Small intestine (tissue), 7 donors: ENCODE measurements around the gene ARHGEF18. TPM values are rescaled to one million over a fixed set of nuclear protein-coding genes. Genes with fewer than 3 reads are reported as not detected.
A peak's percentile ranks its signal among the peaks of the same experiment; 100 is the strongest.

Experiments
- DNase-seq, 2 donors: peaks; one replicate each; pipeline versions ENCODE4 v3.0.0 to v3.0.0-alpha.2; 2013
- FAIRE-seq: peaks from 2 replicates; lab custom pipeline; 2012; peaks lifted over from hg19 to GRCh38; lab: Jason Lieb, UNC
- H3K27ac ChIP-seq, 3 donors: one replicate each; pipeline ENCODE4 v1.5.1; 2013; ENCODE audit warnings: low read length in 2 of 3, mild to moderate bottlenecking in 2 of 3, control low read depth in 1 of 3, inconsistent platforms in 1 of 3, low read depth in 1 of 3, moderate library complexity in 1 of 3
- H3K27me3 ChIP-seq, 3 donors: one replicate each; pipeline ENCODE4 v1.6.1; 2013; ENCODE audit warnings: low read length in 3 of 3, inconsistent platforms in 1 of 3; ENCODE audit not compliant: control insufficient read depth in 3 of 3, insufficient read depth in 3 of 3
- H3K36me3 ChIP-seq, 3 donors: one replicate each; pipeline ENCODE4 v1.6.1; 2013; ENCODE audit warnings: low read length in 3 of 3, inconsistent platforms in 1 of 3, low read depth in 1 of 3, mild to moderate bottlenecking in 1 of 3, moderate library complexity in 1 of 3; ENCODE audit not compliant: control insufficient read depth in 3 of 3, insufficient read depth in 2 of 3
- H3K4me1 ChIP-seq, 3 donors: one replicate each; pipeline ENCODE4 v1.6.1; 2013; ENCODE audit warnings: low read length in 2 of 3, inconsistent platforms in 1 of 3, low read depth in 1 of 3, mild to moderate bottlenecking in 1 of 3, moderate library complexity in 1 of 3; ENCODE audit not compliant: control insufficient read depth in 3 of 3, insufficient read depth in 2 of 3
- H3K4me3 ChIP-seq, 3 donors: one replicate each; pipeline ENCODE4 v1.5.1; 2013; ENCODE audit warnings: low read length in 3 of 3, control low read depth in 1 of 3, inconsistent platforms in 1 of 3, low read depth in 1 of 3, mild to moderate bottlenecking in 1 of 3, moderate library complexity in 1 of 3
- H3K9me3 ChIP-seq, 2 donors: one replicate each; pipeline ENCODE4 v1.6.1; 2013; ENCODE audit warnings: low read depth in 1 of 2, low read length in 1 of 2; ENCODE audit not compliant: control insufficient read depth in 2 of 2, insufficient read depth in 1 of 2
- WGBS, 3 donors: extraction: QIAGEN DNeasy Blood & Tissue Kit; methylation state at CpG; one replicate each; pipeline ENCODE4 v1.1.7; 2013; 5-methylcytosine and 5-hydroxymethylcytosine counted together
- polyA plus RNA-seq, 4 donors: library from polyadenylated mRNA; stranded (reverse) in 3 of 4; unstranded in 1 of 4; fragments of 200-250 nt in 3 of 4; fragments of 120-200 nt in 1 of 4; gene quantifications; one replicate each; pipeline versions ENCODE4 v1.2.1 to v1.2.3, GENCODE V29; 2013
- donor health status: healthy with polysubstance abuse.
- donor health status: control.
- donor health status: control.
- donor health status: Bipolar disorder and iron deficiency.
- donor health status: healthy.

The ARHGEF18 gene
- polyA plus RNA-seq, 4 donors: 22.6 to 31.1 (median 24.0) TPM

DNA sequence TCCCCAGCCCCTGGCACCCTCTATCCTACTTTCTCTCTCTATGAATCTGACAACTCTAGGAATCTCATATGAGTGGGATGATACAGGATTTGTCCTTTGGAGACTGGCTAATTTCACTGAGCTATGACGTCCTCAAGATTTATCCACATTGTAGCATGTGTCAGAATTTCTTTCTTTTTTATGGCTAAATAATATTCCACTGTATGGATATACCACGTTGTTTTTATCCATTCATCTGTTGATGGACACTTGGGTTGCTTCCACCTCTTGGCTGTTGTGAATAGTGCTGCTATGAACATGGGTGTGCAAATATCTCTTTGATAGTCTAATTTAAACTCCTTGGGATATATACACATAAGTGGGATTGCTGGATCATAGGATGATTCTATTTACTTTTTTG is 30.6 kb upstream of the ARHGEF18 start:
- Histone ChIP-seq H3K27ac (no peak overlapping the region), H3K27me3 (no peaks in the 10 kb centered on the region), H3K4me1 (no peaks in the 10 kb centered on the region), H3K9me3 (peaks cover 0 to 3% of the 10 kb centered on the region in 2 donors), H3K36me3 (no peaks in the 10 kb centered on the region), H3K4me3 (no peak overlapping the region)
- 43 to 47% (median 44%) methylated on average over 2 of the region's 2 CpGs for WGBS, 3 donors
- no peak for FAIRE-seq
- no peak for DNase-seq

DNA sequence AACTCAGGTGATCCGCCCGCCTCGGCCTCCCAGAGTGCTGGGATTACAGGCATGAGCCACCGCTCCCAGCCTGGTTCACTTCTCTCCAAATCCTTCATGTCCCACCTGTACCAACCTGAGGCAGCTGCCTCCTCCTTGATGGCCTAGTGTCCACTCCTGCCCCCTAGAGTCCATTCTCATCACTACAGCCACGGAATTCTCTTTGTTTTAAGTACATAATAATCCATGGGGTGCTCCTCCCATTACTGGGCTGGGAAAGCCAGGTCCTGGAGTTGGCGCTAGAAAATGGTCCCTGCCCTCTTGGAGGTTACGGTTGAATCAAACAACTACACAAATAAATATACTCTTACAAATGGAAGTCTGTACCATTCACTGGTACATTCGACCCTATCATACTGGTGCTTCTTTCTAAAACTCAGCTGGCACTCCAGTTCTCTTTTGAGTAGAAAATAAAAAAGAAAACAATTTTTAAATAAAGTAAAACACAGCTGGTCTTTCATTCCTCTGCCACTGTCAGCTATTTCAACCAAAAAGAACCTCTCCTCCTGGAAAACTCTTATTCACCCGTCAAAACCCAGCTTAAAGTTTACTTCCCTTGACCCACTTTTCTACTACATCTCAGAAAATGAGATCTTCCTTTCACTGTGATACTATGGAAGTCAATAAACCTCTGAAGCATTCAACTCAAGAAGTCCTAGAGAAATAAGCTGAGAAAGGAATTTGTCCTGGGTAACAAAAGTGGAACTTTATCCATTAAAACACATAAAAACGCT is 22.4 kb upstream of the ARHGEF18 start:
- WGBS, 3 donors: 76 to 79% (median 77%) methylated on average over 10 of the region's 10 CpGs

DNA sequence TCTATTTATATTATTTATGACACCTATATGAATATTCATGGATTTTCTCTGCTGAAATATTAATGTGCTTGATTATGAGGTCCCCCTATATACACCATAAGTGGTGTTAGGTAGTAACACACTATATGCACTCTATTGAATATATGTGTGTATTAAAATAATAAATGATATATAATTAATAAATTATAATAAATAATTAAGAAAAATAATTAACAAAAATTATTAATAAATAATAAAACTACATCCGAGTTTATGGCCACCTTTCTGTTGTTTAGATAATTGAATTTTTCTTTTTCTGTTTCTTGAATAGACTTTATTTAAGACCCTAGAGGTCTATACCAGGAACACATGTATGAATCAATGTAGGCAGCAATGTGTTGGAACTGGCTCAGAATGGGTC is 20.9 kb upstream of the ARHGEF18 start:
- Histone ChIP-seq H3K4me1 (no peaks in the 10 kb centered on the region), H3K27ac (no peak overlapping the region), H3K36me3 (no peaks in the 10 kb centered on the region), H3K4me3 (no peak overlapping the region), H3K27me3 (no peaks in the 10 kb centered on the region), H3K9me3 (peaks cover 0 to 2% of the 10 kb centered on the region in 2 donors)
- 72 to 82% (median 76%) methylated on average over 1 of the region's 1 CpG for WGBS, 3 donors
- no peak for DNase-seq
- no peak for FAIRE-seq

More for the DNA sequence above, 22.4 kb upstream of the ARHGEF18 start:
- no peaks in the 10 kb centered on the region for H3K4me1 ChIP-seq
- H3K9me3 ChIP-seq: peaks cover 0 to 2% of the 10 kb centered on the region in 2 donors
- FAIRE-seq (no peak), DNase-seq (peak in 1 of 2 donors; percentile 53)
- H3K27ac ChIP-seq: no peak overlapping the region
- no peak overlapping the region for H3K4me3 ChIP-seq
- H3K27me3 ChIP-seq: no peaks in the 10 kb centered on the region
- no peaks in the 10 kb centered on the region for H3K36me3 ChIP-seq

DNA sequence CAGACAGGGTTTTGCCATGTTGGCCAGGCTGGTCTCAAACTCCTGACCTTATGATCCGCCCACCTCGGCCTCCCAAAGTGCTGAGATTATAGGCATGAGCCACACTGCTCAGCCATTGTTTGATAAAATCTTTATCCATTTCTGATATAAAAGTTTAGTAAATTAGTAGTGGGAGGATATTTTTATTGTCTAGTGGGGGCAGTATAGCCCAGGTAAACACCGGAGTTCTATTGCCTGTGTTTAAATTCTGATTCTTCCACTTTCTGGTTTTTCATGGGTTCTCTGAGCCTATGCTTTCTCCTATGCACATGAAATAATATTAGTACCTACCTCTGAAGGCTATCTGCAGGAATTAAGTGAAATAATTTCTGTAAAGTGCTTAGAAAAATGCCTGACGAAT is 20.1 kb upstream of the ARHGEF18 start:
- no peak overlapping the region for H3K4me3 ChIP-seq

DNA sequence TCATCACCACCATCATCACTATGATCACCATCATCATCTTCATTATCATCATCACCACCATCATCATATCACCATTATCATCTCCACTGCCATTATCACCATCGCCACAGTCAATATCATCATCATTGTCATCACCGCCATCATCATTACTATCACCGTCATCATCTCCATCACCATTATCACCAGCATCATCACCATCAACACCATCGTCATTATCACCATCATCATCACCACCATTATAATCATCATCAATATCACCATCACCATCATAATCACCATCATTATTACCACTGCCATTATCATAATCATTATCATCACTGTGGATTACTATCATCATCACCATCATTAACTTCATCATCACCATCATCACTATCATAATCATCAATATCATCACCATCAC is 17.3 kb upstream of the ARHGEF18 start:
- no peaks in the 10 kb centered on the region for H3K4me1 ChIP-seq
- no peak overlapping the region for H3K27ac ChIP-seq
- 78 to 84% (median 84%) methylated on average over 4 of the region's 4 CpGs for WGBS, 3 donors
- DNase-seq: no peak
- no peaks in the 10 kb centered on the region for H3K27me3 ChIP-seq
- H3K9me3 ChIP-seq: no peaks in the 10 kb centered on the region
- FAIRE-seq: no peak
- H3K4me3 ChIP-seq: no peak overlapping the region
- H3K36me3 ChIP-seq: no peaks in the 10 kb centered on the region

More for the DNA sequence above, 20.1 kb upstream of the ARHGEF18 start:
- Histone ChIP-seq H3K27me3 (no peaks in the 10 kb centered on the region), H3K27ac (no peak overlapping the region), H3K36me3 (no peaks in the 10 kb centered on the region), H3K9me3 (peaks cover 0 to 2% of the 10 kb centered on the region in 2 donors), H3K4me1 (no peaks in the 10 kb centered on the region)
- FAIRE-seq (no peak), DNase-seq (no peak)
- WGBS, 3 donors: 84 to 88% (median 85%) methylated on average over 4 of the region's 4 CpGs

DNA sequence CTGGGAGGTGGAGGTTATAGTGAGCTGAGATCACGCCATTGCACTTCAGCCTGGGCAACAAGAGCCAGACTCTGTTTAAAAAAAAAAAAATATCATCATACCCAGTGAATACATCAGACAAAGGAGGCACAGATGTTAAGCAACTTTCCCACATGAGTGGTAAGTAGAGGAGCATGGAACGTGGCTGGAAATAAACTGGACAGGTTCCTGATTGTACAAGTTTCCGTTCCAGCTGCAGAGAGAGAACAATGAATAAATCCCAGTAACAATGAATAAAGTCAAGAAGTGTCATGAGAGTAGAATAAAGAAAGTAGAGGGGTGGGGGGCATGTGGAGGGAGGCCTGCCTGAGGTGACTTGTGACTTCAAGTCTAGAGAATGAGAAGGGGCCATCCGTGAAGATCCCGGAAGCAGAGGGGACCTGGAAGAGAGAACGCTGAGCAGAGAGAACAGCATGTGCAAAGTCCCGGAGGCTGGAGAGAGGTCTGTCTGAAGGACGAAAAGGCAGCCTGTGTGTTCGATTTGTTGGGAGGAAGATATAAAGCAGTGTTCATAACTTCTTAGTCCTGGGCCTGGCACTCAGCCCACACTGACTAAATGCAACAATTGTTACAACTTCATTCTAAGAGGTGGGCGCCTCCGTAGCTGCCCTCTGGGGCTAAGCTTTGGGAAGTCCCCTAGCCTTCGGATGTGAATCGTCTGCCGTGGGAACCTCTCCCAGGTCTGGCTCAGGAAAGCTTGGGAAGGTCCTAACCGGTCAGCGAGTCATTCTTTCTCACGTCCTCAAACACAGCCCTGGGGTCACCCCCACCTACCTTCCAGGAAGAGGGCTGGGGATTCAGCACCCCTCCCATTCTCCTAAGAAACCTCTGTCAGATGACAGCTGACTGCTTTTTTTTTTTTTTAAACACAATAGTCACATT is 15.3 kb upstream of the ARHGEF18 start:
- FAIRE-seq: no peak
- WGBS, 3 donors: 69 to 75% (median 70%) methylated on average over 17 of the region's 17 CpGs
- no peaks in the 10 kb centered on the region for H3K27me3 ChIP-seq
- no peaks in the 10 kb centered on the region for H3K4me1 ChIP-seq
- DNase-seq: no peak
- H3K9me3 ChIP-seq: no peaks in the 10 kb centered on the region
- no peaks in the 10 kb centered on the region for H3K36me3 ChIP-seq
- peak overlapping the region in 1 of 3 donors; percentile 48 for H3K27ac ChIP-seq
- H3K4me3 ChIP-seq: no peak overlapping the region

DNA sequence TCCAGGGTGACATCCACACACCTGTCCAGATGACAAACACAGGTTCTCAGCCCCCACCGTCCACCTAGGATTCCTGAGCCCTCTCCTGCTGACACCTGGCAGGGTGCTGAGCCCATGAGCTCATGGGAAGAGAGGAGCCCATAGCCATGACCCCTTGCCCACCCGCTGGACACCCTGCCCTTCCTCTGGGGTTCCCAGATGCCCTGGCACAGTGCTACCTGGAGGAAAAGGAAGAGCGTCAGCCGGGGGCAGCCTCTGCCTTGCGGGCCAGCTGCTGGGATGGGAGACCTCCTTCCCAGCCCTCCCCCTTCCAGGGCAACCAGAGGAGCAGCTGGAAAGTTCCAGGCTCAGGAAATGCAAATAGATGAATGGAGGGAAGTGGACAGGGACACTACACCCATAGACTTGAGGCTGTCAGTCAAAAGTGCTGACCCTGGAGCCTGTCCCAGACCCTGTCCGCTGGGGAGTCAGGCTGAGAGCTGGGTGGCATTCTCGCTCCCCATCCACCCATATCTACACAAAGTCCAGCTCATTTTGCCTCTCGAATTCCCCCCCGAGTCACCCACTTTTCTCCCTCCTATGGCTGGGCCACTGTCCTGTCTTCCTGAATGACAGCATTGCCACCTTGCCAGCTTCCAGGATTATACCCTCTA is 12.3 kb upstream of the ARHGEF18 start:
- Histone ChIP-seq H3K36me3 (no peaks in the 10 kb centered on the region), H3K27me3 (no peaks in the 10 kb centered on the region), H3K4me3 (no peak overlapping the region), H3K9me3 (no peaks in the 10 kb centered on the region), H3K27ac (peak overlapping the region in 1 of 3 donors; percentile 83), H3K4me1 (peaks cover 0 to 2% (median 0%) of the 10 kb centered on the region in 3 donors)
- no peak for FAIRE-seq
- DNase-seq: no peak
- WGBS, 3 donors: 85 to 92% (median 86%) methylated on average over 8 to 9 of the region's 9 CpGs
